C1 segment of cervical spinal cord (tissue), 14 donors: Measurements from ENCODE around the gene ARGFX.
"Not testable (repeated sequence)": the region's sequence is repeated elsewhere in the genome, so short reads cannot be mapped to it uniquely, and the experiment has no call there.

Experiments used
- DNase-seq, 14 donors: peaks; one replicate each; lab custom pipeline; 2025; lab: John Stamatoyannopoulos, UW

The ARGFX gene

DNA sequence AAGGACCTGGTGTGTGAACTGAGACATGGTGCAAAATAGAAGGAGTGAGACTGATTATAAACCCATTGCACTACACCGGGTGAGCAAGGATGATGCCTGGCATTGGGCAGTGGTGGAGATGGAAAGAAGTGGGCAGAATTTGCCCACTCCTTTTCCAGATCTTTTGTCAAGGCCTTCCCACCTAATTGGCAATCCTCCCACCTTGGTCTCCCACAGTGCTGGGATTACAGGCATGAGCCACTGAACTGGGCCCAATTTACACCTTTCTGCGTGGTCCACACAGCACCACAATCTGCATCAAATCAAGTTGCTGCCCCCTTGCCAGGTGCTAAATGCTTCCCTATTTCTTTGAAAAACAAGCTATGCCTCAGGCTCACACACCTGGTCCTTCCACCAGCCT, 30.8 kb downstream of the ARGFX start:
- DNase-seq: no peak

DNA sequence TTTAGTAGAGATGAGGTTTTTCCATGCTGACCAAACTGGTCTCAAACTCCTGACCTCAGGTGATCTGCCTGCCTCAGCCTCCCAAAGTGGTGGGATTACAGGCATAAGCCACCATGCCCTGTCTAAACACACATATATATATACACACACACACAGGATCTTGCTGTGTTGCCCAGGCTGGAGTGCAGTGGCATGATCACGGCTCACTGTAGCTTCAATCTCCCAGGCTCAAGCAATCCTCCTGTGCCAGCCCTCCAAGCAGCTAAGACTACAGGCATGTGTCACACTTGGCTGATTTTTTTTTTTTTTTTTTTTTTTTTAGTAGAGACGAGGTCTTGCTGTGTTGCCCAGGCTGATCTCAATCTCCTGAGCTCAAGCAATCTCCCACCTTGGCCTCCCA, 32.2 kb downstream of the ARGFX start:
- DNase-seq: not testable (repeated sequence)

DNA sequence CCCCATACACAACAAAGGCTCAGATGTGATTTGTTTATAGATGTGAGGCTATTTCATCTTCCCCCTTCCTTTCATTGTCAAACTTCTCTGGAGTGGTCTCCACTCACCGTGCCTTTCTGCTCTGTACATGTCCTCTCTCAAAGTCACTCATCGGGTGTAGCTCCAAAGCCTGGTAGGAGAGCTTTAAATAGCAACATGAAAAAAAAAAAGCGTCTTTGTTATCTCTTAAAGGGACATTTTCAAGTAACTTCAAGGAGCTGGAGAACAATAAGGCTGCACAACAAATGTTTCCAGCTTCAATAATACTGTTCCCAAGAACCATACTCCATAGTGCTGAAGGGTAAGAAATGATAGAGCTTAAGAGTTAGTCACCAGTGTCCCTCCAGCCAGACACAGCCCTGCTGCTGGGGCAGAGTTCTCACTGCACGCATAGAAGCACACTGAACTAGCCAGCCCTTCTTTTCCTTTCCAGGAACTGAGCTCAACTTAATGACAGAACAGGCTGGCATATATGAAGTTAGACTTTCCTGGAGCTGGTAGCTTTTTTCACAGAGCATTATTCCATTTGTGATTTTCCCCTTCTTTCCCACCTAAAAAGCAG, 33.6 kb downstream of the ARGFX start:
- DNase-seq: no peak

GRCh38 chr3:121604759-121605158, 37.0 kb downstream of the ARGFX start:
- no peak for DNase-seq

DNA sequence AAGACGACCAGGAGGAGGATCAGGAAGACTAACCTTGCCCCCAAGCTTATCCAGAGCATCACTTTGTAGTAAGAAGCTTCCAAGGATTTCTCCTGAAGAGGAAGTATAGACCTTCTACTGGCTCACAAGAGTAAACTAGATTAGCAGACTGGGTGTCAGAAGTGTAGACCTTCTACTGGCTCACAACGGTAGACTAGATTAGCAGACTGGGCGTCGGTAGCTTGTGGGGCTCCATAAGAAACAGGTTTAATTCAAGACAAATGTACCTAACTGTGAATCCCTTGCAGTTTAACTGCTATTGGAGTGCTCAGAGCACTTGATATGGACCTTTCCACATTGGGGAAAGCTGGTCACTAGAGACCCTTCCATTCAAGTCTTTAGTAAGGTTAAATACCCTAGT, 38.4 kb downstream of the ARGFX start:
- no peak for DNase-seq
